Panc1 (cell line): ENCODE data around the gene PLPP1. TPM values are rescaled to one million over a fixed set of nuclear protein-coding genes. Genes with fewer than 3 reads are reported as not detected.
A peak's percentile ranks its signal among the peaks of the same experiment; 100 is the strongest.

ENCODE experiments used
- ATAC-seq: fragments of 200-7000 bp; cut with Tn5 transposase; 2 replicates; pipeline ENCODE4 v1.9.1; 2020; ENCODE audit warnings: mild to moderate bottlenecking, moderate library complexity
- BruUV-seq: library from RNA; stranded (reverse); fragments of 400-500 nt; replicated peaks from 2 replicates; lab custom pipeline; 2021; lab: Mats Ljungman, UMichigan
- CTCF ChIA-PET: fragments of 300-600 bp; sonication (Branson Sonifier 250); formaldehyde crosslinking; loops from one replicate; lab custom pipeline; 2022; ENCODE audit warnings: antibody characterized with exemption; lab: Charles Lee
- POLR2A ChIA-PET: fragments of 300-600 bp; sonication (Branson Sonifier 250); formaldehyde crosslinking; loops from one replicate; lab custom pipeline; 2022; ENCODE audit warnings: antibody characterized with exemption; lab: Charles Lee
- DNase-seq: peaks from one replicate; pipeline ENCODE4 v3.0.0-alpha.2; 2010; ENCODE audit warnings: low read depth, low spot score
- H3K27ac ChIP-seq: 2 replicates; pipeline ENCODE4 v1.5.1; 2011; ENCODE audit warnings: mild to moderate bottlenecking, low read length, inconsistent platforms
- H3K27me3 ChIP-seq: fragments of 200-500 bp; sonication (Bioruptor generic); 2 replicates; pipeline ENCODE4 v1.6.0; 2014; ENCODE audit warnings: low read length, inconsistent platforms; ENCODE audit not compliant: control insufficient read depth, insufficient read depth
- H3K36me3 ChIP-seq: fragments of 200-500 bp; sonication (Bioruptor generic); 2 replicates; pipeline ENCODE4 v1.5.1; 2014; ENCODE audit warnings: inconsistent platforms, mild to moderate bottlenecking, low read length, moderate library complexity; ENCODE audit not compliant: control insufficient read depth, insufficient read depth
- H3K4me1 ChIP-seq: 2 replicates; pipeline ENCODE4 v1.5.1; 2011; ENCODE audit warnings: inconsistent platforms, mild to moderate bottlenecking, low read length, moderate library complexity; ENCODE audit not compliant: control insufficient read depth, insufficient read depth
- H3K4me3 ChIP-seq, 2 experiments: 2 replicates each; pipeline ENCODE4 v1.5.1; 2011 to 2012; ENCODE audit warnings: low read depth in 2 of 2, low read length in 2 of 2, mild to moderate bottlenecking in 2 of 2, inconsistent platforms in 1 of 2, moderate library complexity in 1 of 2
- H3K9me3 ChIP-seq: fragments of 200-500 bp; sonication (Bioruptor generic); 2 replicates; pipeline ENCODE4 v1.5.1; 2014; ENCODE audit warnings: low read depth, mild to moderate bottlenecking, inconsistent platforms, low read length, moderate library complexity; ENCODE audit not compliant: control insufficient read depth, insufficient read depth
- POLR2AphosphoS5 ChIP-seq: IDR thresholded peaks from 2 replicates; pipeline ENCODE4 v1.6.1; 2012; ENCODE audit warnings: mild to moderate bottlenecking, low read depth, low read length, moderate library complexity
- SIN3A ChIP-seq: IDR thresholded peaks from 2 replicates; pipeline ENCODE4 v1.6.1; 2012; ENCODE audit warnings: low read depth, mild to moderate bottlenecking, low read length, moderate library complexity, borderline replicate concordance; ENCODE audit not compliant: insufficient read depth
- TCF7L2 ChIP-seq: IDR thresholded peaks from 2 replicates; pipeline ENCODE4 v1.6.1; 2011; ENCODE audit warnings: mild to moderate bottlenecking, low read depth, low read length, inconsistent platforms
- in situ Hi-C: cut with HindIII; loops from 2 replicates; pipeline ENCODE4 v1.10.0; 2016; ENCODE audit warnings: low sequenced_read_pairs, low pct_unique_long_range_greater_than_20kb
- intact Hi-C: fragments of 100-400 bp; cut with micrococcal nuclease; formaldehyde crosslinking; loops from one replicate; pipeline ENCODE4 v1.10.0; 2022; ENCODE audit not compliant: unreplicated experiment
- total RNA-seq: library from RNA; stranded (reverse); gene quantifications from one replicate; pipeline ENCODE4 v1.2.1, GENCODE V29; 2021; ENCODE audit not compliant: unreplicated experiment
- TF ChIP-seq, protein P1 (sequence below): fragments of 450-650 bp; IDR thresholded peaks from 2 replicates; pipeline ENCODE4 v1.5.1; 2017; ENCODE audit warnings: mild to moderate bottlenecking
- TF ChIP-seq, protein P2 (sequence below), 2 experiments: IDR thresholded peaks; 2 replicates each; pipeline ENCODE4 v1.6.1; 2011 to 2012; ENCODE audit warnings: low read depth in 2 of 2, control low read depth in 1 of 2, low read length in 1 of 2, mild to moderate bottlenecking in 1 of 2, moderate library complexity in 1 of 2; ENCODE audit not compliant: insufficient read depth in 1 of 2

Gene PLPP1
- total RNA-seq, 1 experiment from 2014 or later: 35.7 TPM

DNA sequence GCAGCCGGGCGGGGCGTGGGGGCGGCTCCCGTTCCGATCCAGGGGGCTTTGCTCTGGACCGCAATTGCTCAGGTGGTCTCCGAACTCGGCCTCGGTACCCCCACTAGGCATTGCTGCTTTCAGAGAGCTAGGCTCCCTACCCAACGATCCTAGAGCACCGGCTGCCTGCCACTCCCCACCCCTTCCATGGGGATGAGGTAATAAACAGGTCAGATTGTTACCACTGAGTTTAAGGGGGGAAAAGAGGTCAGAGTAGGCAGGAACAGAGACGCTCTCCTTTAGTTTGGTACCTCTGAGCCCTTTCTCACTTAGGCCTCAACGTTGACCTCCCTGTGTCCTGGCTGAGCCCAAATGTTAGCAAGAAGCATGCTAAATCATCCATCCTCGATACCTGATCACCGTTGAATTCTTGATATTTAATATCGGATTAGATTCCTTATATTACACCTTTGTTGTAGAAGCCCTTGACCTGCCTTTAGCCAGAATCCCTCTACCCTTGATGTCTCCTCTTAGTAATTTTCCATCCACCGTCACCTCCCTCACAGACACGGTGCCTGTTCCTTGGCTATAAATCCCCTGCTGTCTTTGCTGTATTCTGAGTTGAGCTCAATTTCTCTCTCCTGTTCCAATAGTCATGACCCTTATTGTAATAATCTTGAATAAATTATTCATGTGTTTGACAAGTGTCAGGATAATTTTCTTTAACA, 588 bp upstream of the PLPP1 start:
- BruUV-seq: no TSS peak
- intact Hi-C loops (loop anchor here (10.0 kb wide), 2 partner anchors 111 to 149 kb away; no protein-coding TSS in a partner anchor), in situ Hi-C loops (no loop called here)
- H3K36me3 ChIP-seq: no peaks in the 10 kb centered on the region; the same call in 1 of the 2 replicates
- peak overlapping the region; percentile 80 to 81 for H3K4me3 ChIP-seq
- peak; percentile 57; the same call in 1 of the 2 replicates for TF ChIP-seq SIN3A
- no peak for TF ChIP-seq POLR2AphosphoS5
- no peak for TF ChIP-seq TCF7L2
- TF ChIP-seq, protein P1, sequence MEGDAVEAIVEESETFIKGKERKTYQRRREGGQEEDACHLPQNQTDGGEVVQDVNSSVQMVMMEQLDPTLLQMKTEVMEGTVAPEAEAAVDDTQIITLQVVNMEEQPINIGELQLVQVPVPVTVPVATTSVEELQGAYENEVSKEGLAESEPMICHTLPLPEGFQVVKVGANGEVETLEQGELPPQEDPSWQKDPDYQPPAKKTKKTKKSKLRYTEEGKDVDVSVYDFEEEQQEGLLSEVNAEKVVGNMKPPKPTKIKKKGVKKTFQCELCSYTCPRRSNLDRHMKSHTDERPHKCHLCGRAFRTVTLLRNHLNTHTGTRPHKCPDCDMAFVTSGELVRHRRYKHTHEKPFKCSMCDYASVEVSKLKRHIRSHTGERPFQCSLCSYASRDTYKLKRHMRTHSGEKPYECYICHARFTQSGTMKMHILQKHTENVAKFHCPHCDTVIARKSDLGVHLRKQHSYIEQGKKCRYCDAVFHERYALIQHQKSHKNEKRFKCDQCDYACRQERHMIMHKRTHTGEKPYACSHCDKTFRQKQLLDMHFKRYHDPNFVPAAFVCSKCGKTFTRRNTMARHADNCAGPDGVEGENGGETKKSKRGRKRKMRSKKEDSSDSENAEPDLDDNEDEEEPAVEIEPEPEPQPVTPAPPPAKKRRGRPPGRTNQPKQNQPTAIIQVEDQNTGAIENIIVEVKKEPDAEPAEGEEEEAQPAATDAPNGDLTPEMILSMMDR: no peak
- TF ChIP-seq, protein P2, sequence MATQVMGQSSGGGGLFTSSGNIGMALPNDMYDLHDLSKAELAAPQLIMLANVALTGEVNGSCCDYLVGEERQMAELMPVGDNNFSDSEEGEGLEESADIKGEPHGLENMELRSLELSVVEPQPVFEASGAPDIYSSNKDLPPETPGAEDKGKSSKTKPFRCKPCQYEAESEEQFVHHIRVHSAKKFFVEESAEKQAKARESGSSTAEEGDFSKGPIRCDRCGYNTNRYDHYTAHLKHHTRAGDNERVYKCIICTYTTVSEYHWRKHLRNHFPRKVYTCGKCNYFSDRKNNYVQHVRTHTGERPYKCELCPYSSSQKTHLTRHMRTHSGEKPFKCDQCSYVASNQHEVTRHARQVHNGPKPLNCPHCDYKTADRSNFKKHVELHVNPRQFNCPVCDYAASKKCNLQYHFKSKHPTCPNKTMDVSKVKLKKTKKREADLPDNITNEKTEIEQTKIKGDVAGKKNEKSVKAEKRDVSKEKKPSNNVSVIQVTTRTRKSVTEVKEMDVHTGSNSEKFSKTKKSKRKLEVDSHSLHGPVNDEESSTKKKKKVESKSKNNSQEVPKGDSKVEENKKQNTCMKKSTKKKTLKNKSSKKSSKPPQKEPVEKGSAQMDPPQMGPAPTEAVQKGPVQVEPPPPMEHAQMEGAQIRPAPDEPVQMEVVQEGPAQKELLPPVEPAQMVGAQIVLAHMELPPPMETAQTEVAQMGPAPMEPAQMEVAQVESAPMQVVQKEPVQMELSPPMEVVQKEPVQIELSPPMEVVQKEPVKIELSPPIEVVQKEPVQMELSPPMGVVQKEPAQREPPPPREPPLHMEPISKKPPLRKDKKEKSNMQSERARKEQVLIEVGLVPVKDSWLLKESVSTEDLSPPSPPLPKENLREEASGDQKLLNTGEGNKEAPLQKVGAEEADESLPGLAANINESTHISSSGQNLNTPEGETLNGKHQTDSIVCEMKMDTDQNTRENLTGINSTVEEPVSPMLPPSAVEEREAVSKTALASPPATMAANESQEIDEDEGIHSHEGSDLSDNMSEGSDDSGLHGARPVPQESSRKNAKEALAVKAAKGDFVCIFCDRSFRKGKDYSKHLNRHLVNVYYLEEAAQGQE (IDR thresholded peaks at IDR 0.05; ENCODE audit: insufficient read depth in 1 of 2, low read depth in 2 of 2, low read length in 1 of 2): no peak
- peaks cover 17% of the 10 kb centered on the region for H3K4me1 ChIP-seq
- H3K9me3 ChIP-seq: no peaks in the 10 kb centered on the region
- ChIA-PET CTCF (no interaction called here), POLR2A (no interaction called here)
- H3K27me3 ChIP-seq: no peaks in the 10 kb centered on the region
- peak overlapping the region; percentile 95 for H3K27ac ChIP-seq
- DNase-seq: no peak
- peak; percentile 67 for ATAC-seq

DNA sequence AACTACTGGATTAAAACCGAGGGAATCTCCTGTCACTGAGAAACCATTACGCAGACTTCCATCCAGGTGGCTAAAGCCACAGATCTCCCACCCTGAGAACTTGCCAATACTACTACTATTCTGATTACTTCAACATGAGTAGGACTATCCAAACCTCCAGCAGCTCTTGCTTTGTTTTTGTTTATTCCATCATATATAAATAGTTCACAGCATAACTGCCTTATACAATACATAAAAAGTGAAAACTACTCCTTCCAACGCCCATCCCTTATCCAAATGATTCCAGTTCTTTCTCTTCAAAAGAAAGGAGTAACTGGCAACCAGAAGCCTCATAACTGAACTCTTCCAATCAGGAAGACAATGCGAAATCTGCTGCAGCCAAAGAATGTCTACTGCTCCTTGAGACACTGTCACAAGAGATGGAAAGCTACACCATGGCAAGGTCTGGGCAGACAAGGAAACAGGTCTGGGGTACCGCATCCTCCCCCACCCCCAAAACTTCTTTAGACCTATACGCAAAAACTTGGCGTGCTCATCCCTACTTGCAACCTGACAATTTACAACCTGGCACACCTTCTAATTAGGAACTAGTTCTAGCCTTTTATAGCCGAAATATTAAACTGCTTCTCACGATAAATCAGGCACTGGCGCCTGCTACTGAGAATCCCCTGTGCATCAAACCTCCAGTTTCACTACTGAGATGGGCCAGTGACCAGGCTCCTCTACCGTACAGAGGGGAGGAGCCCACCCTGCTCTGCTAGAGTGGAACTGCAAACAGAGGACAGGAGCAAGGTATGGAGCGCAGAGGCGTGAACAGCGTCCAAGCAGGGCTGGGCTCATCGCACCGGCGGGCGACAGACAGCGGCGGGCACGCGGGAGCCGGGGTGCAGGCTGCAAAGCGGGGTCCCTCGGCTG, 986 bp downstream of the PLPP1 start:
- TF ChIP-seq TCF7L2 (no peak), POLR2AphosphoS5 (no peak), SIN3A (no peak)
- TF ChIP-seq, protein P2 (IDR thresholded peaks at IDR 0.05; ENCODE audit: insufficient read depth in 1 of 2, low read depth in 2 of 2, low read length in 1 of 2): no peak
- TF ChIP-seq, protein P1: no peak
- peak; percentile 72 for ATAC-seq
- CTCF ChIA-PET: no interaction called here
- Histone ChIP-seq H3K27ac (peak overlapping the region; percentile 67), H3K9me3 (no peaks in the 10 kb centered on the region), H3K4me3 (peak overlapping the region; percentile 80 to 81), H3K4me1 (peaks cover 17% of the 10 kb centered on the region), H3K27me3 (no peaks in the 10 kb centered on the region), H3K36me3 (no peaks in the 10 kb centered on the region; the same call in 1 of the 2 replicates)
- in situ Hi-C loops (no loop called here), intact Hi-C loops (loop anchor here (10.0 kb wide), 2 partner anchors 109 to 151 kb away; no protein-coding TSS in a partner anchor)
- POLR2A ChIA-PET: interaction anchor here (0.6 kb wide), 1 partner anchor 161 kb away, joined by 3 read pairs; no protein-coding TSS in a partner anchor
- BruUV-seq: TSS peak; percentile 72
- no peak for DNase-seq
